HFFc6 (cell line): ENCODE data around the gene LIME1. TPM values are rescaled to one million over a fixed set of nuclear protein-coding genes. Genes with fewer than 3 reads are reported as not detected.

Experiments
- DNase-seq: peaks from one replicate; pipeline ENCODE4 v3.0.0-alpha.2; 2018
- H3K27ac Mint-ChIP-seq: 2 replicates; pipeline ENCODE4 v1.8.0; 2020; ENCODE audit warnings: mild to moderate bottlenecking, mixed read lengths
- H3K27me3 Mint-ChIP-seq: 2 replicates; pipeline ENCODE4 v1.8.0; 2021; ENCODE audit warnings: mild to moderate bottlenecking, moderate library complexity, mixed read lengths; ENCODE audit not compliant: insufficient read depth
- H3K36me3 Mint-ChIP-seq: 2 replicates; pipeline ENCODE4 v1.8.0; 2021; ENCODE audit warnings: low read depth, mixed read lengths
- H3K4me1 Mint-ChIP-seq: 2 replicates; pipeline ENCODE4 v1.8.0; 2020; ENCODE audit warnings: low read depth, mixed read lengths
- H3K4me3 Mint-ChIP-seq: 2 replicates; pipeline ENCODE4 v1.8.0; 2020; ENCODE audit warnings: mild to moderate bottlenecking, moderate library complexity, mixed read lengths
- H3K9me3 Mint-ChIP-seq: 2 replicates; pipeline ENCODE4 v1.8.0; 2020; ENCODE audit warnings: mild to moderate bottlenecking, mixed read lengths
- total RNA-seq, 6 experiments: library from RNA; stranded (reverse); fragmentation: NEBNext Ultra II Directional; extraction: Animal tissue kit (Norgen Biotek cat#: 25700); gene quantifications; 2 replicates in 1 of 6; 3 replicates in 5 of 6; pipeline ENCODE4 v1.2.3, GENCODE V29; 2021
- TF ChIP-seq, protein P1 (sequence below): fragments of 200-600 bp; sonication (generic); IDR thresholded peaks from 2 replicates; pipeline ENCODE4 v1.5.0; 2021; ENCODE audit warnings: antibody characterized with exemption, mild to moderate bottlenecking

The LIME1 gene
- total RNA-seq, 6 experiments from 2014 or later, result 3.4 to 6.1 (median 4.6) TPM

DNA sequence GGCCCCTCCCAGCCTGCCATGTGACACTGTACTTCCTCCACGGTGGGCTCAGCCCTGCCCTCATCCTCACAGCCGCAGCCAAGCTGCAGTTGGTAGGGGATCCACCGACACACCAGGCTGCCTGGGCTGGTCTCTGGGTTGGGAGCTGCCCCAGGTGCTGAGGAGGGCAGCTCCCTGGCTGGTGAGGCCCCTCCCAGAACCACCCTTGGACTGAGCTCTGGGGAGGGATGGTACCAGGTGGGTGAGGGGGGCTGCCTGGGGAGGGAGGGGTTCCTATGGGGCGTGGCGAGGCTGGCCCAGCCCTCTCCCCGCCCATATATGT, 40.2 kb upstream of the LIME1 start:
- H3K27ac Mint-ChIP-seq, result peak overlapping the region; percentile 33; the same call in 1 of the 2 replicates
- H3K4me1 Mint-ChIP-seq, result peaks cover 10% of the 10 kb centered on the region; the same call in 1 of the 2 replicates
- H3K9me3 Mint-ChIP-seq, result no peaks in the 10 kb centered on the region
- H3K36me3 Mint-ChIP-seq, result no peaks in the 10 kb centered on the region; the same call in 1 of the 2 replicates
- TF ChIP-seq, protein P1, sequence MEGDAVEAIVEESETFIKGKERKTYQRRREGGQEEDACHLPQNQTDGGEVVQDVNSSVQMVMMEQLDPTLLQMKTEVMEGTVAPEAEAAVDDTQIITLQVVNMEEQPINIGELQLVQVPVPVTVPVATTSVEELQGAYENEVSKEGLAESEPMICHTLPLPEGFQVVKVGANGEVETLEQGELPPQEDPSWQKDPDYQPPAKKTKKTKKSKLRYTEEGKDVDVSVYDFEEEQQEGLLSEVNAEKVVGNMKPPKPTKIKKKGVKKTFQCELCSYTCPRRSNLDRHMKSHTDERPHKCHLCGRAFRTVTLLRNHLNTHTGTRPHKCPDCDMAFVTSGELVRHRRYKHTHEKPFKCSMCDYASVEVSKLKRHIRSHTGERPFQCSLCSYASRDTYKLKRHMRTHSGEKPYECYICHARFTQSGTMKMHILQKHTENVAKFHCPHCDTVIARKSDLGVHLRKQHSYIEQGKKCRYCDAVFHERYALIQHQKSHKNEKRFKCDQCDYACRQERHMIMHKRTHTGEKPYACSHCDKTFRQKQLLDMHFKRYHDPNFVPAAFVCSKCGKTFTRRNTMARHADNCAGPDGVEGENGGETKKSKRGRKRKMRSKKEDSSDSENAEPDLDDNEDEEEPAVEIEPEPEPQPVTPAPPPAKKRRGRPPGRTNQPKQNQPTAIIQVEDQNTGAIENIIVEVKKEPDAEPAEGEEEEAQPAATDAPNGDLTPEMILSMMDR, result no peak
- peaks cover 48% of the 10 kb centered on the region for H3K27me3 Mint-ChIP-seq
- no peak for DNase-seq
- H3K4me3 Mint-ChIP-seq, result no peak overlapping the region

DNA sequence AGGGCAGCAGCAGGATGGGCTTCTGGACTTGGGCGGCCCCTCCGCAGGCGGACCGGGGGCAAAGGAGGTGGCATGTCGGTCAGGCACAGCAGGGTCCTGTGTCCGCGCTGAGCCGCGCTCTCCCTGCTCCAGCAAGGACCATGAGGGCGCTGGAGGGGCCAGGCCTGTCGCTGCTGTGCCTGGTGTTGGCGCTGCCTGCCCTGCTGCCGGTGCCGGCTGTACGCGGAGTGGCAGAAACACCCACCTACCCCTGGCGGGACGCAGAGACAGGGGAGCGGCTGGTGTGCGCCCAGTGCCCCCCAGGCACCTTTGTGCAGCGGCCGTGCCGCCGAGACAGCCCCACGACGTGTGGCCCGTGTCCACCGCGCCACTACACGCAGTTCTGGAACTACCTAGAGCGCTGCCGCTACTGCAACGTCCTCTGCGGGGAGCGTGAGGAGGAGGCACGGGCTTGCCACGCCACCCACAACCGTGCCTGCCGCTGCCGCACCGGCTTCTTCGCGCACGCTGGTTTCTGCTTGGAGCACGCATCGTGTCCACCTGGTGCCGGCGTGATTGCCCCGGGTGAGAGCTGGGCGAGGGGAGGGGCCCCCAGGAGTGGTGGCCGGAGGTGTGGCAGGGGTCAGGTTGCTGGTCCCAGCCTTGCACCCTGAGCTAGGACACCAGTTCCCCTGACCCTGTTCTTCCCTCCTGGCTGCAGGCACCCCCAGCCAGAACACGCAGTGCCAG, 39.7 kb upstream of the LIME1 start, which contains the start of gene TNFRSF6B:
Gene TNFRSF6B, plus strand, starts transcription at position 25 of the 729 bp plus-strand sequence. Its CDS starts 116 bp downstream, at position 141.
- Mint-ChIP-seq H3K27ac (peak within 1 kb of the TSS; percentile 38; the same call in 1 of the 2 replicates), H3K36me3 (no peaks in the 10 kb centered on the region; the same call in 1 of the 2 replicates), H3K4me1 (peaks cover 10% of the 10 kb centered on the region; the same call in 1 of the 2 replicates), H3K4me3 (no peak within 1 kb of the TSS), H3K27me3 (peaks cover 44% of the 10 kb centered on the region), H3K9me3 (no peaks in the 10 kb centered on the region)
- TF ChIP-seq, protein P1, result no peak; the same call in 1 of the 2 replicates
- no peak for DNase-seq

DNA sequence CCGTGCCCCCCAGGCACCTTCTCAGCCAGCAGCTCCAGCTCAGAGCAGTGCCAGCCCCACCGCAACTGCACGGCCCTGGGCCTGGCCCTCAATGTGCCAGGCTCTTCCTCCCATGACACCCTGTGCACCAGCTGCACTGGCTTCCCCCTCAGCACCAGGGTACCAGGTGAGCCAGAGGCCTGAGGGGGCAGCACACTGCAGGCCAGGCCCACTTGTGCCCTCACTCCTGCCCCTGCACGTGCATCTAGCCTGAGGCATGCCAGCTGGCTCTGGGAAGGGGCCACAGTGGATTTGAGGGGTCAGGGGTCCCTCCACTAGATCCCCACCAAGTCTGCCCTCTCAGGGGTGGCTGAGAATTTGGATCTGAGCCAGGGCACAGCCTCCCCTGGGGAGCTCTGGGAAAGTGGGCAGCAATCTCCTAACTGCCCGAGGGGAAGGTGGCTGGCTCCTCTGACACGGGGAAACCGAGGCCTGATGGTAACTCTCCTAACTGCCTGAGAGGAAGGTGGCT, 39.1 kb upstream of the LIME1 start:
- Mint-ChIP-seq H3K4me1 (peaks cover 10% of the 10 kb centered on the region; the same call in 1 of the 2 replicates), H3K4me3 (no peak overlapping the region), H3K36me3 (no peaks in the 10 kb centered on the region; the same call in 1 of the 2 replicates), H3K27me3 (peaks cover 42% of the 10 kb centered on the region), H3K9me3 (no peaks in the 10 kb centered on the region), H3K27ac (0 out of 2 replicates have a peak overlapping the region, but pooled peaks have one; percentile 38)
- TF ChIP-seq, protein P1, result no peak
- DNase-seq, result no peak

DNA sequence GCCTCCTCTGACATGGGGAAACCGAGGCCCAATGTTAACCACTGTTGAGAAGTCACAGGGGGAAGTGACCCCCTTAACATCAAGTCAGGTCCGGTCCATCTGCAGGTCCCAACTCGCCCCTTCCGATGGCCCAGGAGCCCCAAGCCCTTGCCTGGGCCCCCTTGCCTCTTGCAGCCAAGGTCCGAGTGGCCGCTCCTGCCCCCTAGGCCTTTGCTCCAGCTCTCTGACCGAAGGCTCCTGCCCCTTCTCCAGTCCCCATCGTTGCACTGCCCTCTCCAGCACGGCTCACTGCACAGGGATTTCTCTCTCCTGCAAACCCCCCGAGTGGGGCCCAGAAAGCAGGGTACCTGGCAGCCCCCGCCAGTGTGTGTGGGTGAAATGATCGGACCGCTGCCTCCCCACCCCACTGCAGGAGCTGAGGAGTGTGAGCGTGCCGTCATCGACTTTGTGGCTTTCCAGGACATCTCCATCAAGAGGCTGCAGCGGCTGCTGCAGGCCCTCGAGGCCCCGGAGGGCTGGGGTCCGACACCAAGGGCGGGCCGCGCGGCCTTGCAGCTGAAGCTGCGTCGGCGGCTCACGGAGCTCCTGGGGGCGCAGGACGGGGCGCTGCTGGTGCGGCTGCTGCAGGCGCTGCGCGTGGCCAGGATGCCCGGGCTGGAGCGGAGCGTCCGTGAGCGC, 38.5 kb upstream of the LIME1 start:
- Mint-ChIP-seq H3K36me3 (no peaks in the 10 kb centered on the region; the same call in 1 of the 2 replicates), H3K9me3 (no peaks in the 10 kb centered on the region), H3K27ac (no peak overlapping the region), H3K4me1 (peaks cover 10% of the 10 kb centered on the region; the same call in 1 of the 2 replicates), H3K4me3 (no peak overlapping the region; the same call in 1 of the 2 replicates), H3K27me3 (peaks cover 37% of the 10 kb centered on the region)
- TF ChIP-seq, protein P1, result no peak
- DNase-seq, result no peak

DNA sequence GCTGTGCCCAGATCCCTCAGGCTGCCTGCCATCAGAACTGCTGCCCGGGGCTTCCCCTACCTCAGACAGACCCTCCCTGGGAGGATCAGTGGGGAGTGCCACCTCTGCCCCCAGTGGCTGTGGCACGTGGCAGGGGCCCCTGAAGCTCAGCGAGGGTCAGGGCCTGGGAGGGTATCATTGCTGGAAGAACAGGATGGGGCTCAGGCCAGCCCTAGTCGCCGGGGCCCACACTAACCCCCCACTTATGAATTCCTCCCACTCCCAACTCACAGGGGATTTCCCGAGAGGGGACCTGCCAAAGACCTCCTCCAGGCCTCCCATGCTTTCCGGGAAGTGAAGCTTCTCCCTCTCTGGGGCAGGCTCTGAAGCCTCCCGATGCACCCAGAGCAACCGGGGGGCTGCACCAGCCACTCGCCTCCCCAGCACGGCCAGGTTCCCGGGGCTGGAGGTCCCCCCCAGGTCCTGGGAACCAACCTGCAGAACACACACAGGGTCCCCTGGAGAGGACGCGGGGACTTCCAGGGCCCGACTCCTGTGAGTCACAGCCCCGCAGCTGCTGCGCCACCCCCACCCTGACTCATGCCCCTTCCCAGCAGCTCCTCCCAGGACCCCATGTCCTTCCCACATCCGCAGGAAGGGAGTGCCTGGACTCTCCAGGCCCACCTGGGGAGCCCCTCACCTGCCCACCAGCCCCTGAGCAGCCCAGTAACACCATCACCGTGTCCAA, 37.6 kb upstream of the LIME1 start:
- Mint-ChIP-seq H3K36me3 (no peaks in the 10 kb centered on the region; the same call in 1 of the 2 replicates), H3K9me3 (no peaks in the 10 kb centered on the region), H3K27me3 (peaks cover 32% of the 10 kb centered on the region), H3K4me3 (peak overlapping the region; percentile 50), H3K27ac (peak overlapping the region; percentile 95), H3K4me1 (peaks cover 10% of the 10 kb centered on the region; the same call in 1 of the 2 replicates)
- DNase-seq, result peak; percentile 72
- TF ChIP-seq, protein P1, result no peak
